ENCODE data around the gene SEC62.
A peak's percentile ranks its signal among the peaks of the same experiment; 100 is the strongest.

The SEC62 gene

DNA sequence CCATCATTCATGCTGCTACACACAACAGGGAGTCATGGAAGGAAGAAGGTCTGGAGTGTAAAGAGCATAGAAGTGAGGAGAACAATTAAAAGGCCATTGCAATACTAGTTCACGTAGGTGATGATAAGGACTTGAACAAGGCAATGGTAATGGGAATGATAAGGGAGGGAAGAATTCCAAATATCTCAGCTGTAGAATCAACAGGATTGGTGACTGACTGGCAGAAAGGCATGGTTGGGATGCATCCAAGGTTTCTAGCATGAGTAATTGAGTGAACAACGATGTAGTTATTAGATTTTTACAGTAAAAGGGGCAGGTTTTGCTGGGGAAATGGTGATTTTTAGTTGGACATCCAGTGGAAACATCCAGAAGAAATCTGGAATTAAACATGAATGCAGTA is 2.4 kb upstream of the SEC62 start:
- ChIA-PET CTCF (no interaction called here), POLR2A (no interaction called here)
- no peak for DNase-seq (ENCODE audit: extremely low spot score)
- TF ChIP-seq NFRKB (IDR thresholded peaks at IDR 0.05) (no peak), ELF4 (IDR thresholded peaks at IDR 0.05) (no peak), FOXK2 (IDR thresholded peaks at IDR 0.05) (no peak), FOXM1 (IDR thresholded peaks at IDR 0.05; ENCODE audit: borderline replicate concordance) (no peak), CTBP1 (IDR thresholded peaks at IDR 0.05; ENCODE audit: borderline replicate concordance) (no peak), SP1 (IDR thresholded peaks at IDR 0.05) (no peak)

DNA sequence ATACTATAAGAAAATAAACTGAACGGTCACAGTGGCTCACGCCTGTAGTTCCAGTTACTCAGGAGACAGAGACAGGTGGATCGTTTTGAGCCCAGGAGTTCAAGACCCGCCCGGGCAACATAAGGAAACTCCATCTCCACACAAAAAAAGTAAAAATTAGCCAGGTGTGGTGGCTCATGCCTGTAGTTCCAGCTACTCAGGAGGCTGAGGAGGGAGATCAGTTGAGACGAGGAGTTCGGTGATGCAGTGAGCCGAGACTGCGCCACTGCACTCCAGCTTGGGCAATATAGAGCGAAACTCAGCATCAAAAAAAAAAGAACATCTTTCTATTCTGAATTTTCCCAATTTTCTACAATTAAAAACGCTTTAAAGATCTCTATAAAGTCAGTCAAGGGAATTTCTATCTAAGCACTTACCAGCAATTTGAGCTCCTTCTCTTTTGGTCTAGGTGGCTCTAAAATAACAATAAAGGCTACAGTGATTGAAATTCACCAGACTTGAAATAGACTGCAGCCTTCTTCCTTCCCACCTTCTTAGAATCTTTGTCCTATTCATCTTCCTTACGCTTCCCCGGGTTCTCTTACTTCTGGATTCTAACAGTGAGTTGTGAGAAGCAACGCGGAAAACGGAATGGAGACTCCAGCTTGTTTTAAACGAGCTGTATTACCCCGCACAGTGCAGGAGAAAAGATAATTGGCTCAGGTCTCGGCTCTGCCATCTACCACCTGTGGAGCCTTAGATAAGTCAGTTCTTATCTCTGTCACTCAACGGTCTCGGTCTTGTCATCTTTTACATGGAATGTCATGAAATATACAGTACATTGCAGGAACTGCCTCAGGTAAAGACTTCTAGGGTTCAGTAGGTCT is 812 bp upstream of the SEC62 start:
- ChIA-PET CTCF (interaction anchor here (0.6 to 1.0 kb wide), 2 partner anchors 13 to 36 kb away, joined by 3 to 8 read pairs; no protein-coding TSS in a partner anchor), POLR2A (interaction anchor here (0.9 to 2.2 kb wide), 4 partner anchors 11 to 104 kb away, joined by 4 to 11 read pairs (median 5); no protein-coding TSS in a partner anchor)
- peak; percentile 22 for DNase-seq (ENCODE audit: extremely low spot score)
- no peak for TF ChIP-seq ARNT (IDR thresholded peaks at IDR 0.05)
- TF ChIP-seq, protein P1, sequence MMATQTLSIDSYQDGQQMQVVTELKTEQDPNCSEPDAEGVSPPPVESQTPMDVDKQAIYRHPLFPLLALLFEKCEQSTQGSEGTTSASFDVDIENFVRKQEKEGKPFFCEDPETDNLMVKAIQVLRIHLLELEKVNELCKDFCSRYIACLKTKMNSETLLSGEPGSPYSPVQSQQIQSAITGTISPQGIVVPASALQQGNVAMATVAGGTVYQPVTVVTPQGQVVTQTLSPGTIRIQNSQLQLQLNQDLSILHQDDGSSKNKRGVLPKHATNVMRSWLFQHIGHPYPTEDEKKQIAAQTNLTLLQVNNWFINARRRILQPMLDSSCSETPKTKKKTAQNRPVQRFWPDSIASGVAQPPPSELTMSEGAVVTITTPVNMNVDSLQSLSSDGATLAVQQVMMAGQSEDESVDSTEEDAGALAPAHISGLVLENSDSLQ (IDR thresholded peaks at IDR 0.05) = peak; percentile 84

DNA sequence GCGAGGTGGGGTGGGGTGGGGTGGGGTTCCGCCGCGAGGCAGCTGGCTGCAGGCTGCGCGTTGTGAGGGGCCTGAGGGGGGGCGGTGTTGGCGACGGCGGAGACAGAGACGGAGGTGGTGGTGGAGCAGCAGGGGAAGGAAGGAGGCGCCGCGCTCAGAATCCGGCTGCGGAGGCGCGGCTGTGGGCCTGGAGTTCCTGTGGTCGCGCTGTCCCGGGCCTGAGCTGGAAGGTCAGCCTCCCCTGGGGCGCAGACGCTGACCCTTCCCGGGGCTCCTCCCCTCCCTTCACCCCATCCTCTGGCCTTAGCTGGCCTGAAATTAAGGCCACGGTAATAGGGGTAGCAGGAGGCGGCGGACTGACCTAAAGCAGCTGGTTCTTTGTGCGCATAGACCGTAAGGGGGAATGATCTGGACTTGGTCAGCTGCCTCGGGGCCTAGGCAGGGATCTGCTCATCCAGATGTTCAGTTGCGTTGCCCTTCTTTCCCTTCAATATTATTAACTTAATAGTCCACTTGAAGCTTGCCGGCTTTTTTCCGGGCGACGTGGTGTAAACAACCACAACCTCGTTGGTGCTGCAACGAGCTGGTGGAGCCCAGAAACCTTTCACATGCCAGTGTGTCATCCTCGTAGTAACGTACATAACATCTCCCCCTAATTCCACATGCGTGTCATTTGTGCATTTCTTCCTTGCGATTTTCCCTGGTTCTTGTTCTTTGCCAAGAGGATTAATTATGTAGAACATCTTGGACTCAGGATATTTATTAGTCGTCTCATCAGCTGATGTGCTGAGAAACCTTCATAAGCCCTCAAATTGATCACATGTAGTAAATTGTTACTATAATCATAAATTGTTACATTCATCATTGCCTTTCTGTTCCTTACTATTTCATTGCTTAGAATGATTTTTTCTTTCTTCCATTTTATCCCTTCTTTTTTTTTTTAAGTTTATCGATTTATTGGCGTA is 626 bp downstream of the SEC62 start:
- POLR2A ChIA-PET = interaction anchor here (0.6 to 2.2 kb wide), 8 partner anchors 8 to 897 kb away, joined by 3 to 11 read pairs (median 4); partner anchors contain the start of genes MYNN and TERC
- DNase-seq (ENCODE audit: extremely low spot score) = peak; percentile 50
- TF ChIP-seq FOXM1 (IDR thresholded peaks at IDR 0.05; ENCODE audit: borderline replicate concordance) (no peak), TARDBP (IDR thresholded peaks at IDR 0.05) (no peak), SP1 (IDR thresholded peaks at IDR 0.05) (no peak), FOXK2 (IDR thresholded peaks at IDR 0.05) (no peak)
- TF ChIP-seq, protein P1 (IDR thresholded peaks at IDR 0.05) = no peak
- CTCF ChIA-PET = no interaction called here

DNA sequence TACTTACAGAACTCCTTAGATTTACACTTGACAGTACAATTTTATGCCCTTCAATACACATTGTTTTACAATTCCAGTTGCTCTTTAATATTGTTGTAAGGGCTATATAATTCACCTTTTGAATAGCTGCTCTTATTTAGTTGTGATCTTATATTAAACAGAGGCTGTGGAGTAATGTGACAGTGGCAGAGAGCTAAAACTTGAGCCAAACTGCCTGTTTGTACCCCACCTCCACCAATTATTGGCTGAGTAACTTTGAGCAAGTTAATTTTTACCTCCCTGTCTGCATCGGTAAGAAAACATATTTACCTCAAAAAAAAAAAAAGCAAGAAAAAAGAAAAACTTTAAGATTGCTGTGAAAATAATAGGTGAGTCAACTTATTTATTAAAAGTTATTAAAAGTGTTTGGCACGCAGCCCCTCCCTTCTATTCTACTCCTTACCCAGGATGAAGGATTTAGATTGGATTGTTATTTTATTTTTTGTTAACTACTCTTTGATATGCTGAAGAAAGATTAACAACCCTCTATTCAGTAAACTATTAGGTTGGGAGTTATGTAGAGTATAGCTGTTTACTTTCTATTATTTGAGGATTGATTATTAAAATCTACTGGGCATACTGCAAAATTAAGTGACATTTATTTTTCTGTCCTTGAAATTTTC is 1.7 kb downstream of the SEC62 start:
- ChIA-PET CTCF (no interaction called here), POLR2A (interaction anchor here (0.6 to 1.6 kb wide), 3 partner anchors 112 to 898 kb away, joined by 3 to 7 read pairs (median 3); partner anchors contain the start of gene TERC)
- no peak for TF ChIP-seq ZNF384 (IDR thresholded peaks at IDR 0.05)
- TF ChIP-seq, protein P1 (IDR thresholded peaks at IDR 0.05) = no peak
- TF ChIP-seq FOXK2 (IDR thresholded peaks at IDR 0.05) = no peak
- TF ChIP-seq LEF1 (IDR thresholded peaks at IDR 0.05; ENCODE audit: borderline replicate concordance) = no peak
- no peak for TF ChIP-seq FOXA1 (IDR thresholded peaks at IDR 0.05)
- TF ChIP-seq FOXM1 (IDR thresholded peaks at IDR 0.05; ENCODE audit: borderline replicate concordance) = no peak
- no peak for TF ChIP-seq SP1 (IDR thresholded peaks at IDR 0.05)
- TF ChIP-seq TARDBP (IDR thresholded peaks at IDR 0.05) = no peak
- TF ChIP-seq ARNT (IDR thresholded peaks at IDR 0.05) = no peak
- no peak for TF ChIP-seq NFRKB (IDR thresholded peaks at IDR 0.05)
- no peak for TF ChIP-seq HDGF (IDR thresholded peaks at IDR 0.05; ENCODE audit: borderline replicate concordance)
- TF ChIP-seq BHLHE40 (IDR thresholded peaks at IDR 0.05; ENCODE audit: borderline replicate concordance) = no peak
- DNase-seq (ENCODE audit: extremely low spot score) = no peak

DNA sequence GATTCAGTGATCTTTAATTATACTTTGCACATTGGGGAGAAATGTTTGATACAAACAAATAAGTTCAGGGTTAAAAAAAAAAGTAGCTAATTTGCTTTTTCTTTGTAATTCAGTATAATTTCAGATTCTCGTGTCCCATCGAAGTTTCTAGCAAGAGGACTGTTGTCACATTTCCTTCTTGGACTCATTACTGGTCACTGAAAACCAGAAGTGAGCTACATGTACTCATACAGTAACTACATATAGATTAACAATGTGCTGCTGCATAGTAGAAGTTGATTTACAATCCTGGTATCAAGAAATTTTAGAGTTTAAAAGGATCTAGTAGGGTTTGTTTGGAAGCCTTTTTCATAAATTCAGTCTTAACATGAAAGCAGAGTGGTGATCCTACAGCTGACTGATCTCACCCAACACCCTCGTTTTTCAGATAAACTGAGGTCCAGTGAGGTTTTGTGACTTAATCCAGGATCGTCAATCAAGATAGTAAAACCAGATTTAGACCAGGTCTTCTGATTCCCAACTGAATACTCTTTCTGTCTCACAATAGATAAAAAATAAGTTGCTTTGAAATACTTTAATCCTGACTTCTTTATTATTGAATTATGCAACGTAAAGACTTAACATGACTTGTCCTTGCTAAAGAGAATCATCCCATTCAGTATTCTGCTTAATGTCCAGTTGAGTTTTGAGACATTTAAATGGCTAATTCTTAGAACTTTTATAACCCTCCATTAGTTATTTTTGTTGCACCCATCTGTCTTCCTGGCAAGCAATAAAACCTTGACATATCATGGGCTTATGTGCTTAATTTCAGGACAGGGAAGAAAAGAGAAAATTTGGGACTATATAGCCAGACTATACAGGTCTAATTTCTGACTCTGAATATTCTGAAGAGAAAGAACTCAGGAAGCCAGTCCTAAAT is 2.8 kb downstream of the SEC62 start:
- ChIA-PET POLR2A (interaction anchor here (0.6 kb wide), 1 partner anchor 20 kb away, joined by 3 read pairs; no protein-coding TSS in a partner anchor), CTCF (interaction anchor here (0.7 kb wide), 1 partner anchor 841 kb away, joined by 4 read pairs; no protein-coding TSS in a partner anchor)
- TF ChIP-seq, protein P1 (IDR thresholded peaks at IDR 0.05) = peak; percentile 69
- TF ChIP-seq TARDBP (IDR thresholded peaks at IDR 0.05) = no peak
- DNase-seq (ENCODE audit: extremely low spot score) = no peak
